Endothelial cell of umbilical vein (primary cell): ENCODE measurements around the gene NHSL2. TPM values are rescaled to one million over a fixed set of nuclear protein-coding genes. Genes with fewer than 3 reads are reported as not detected.

Source experiments
- BruUV-seq: library from RNA; stranded (reverse); fragments of 400-500 nt; replicated peaks from 2 replicates; lab custom pipeline; 2021; lab: Mats Ljungman, UMichigan
- CTCF ChIA-PET: fragments of 300-600, 350-600 bp; sonication (Branson Sonifier 250); formaldehyde crosslinking; loops from one replicate; lab custom pipeline; 2021; ENCODE audit warnings: antibody characterized with exemption, inconsistent platforms; lab: Charles Lee
- POLR2A ChIA-PET: fragments of 300-600, 350-600 bp; sonication (Branson Sonifier 250); formaldehyde crosslinking; loops from one replicate; lab custom pipeline; 2021; ENCODE audit warnings: antibody characterized with exemption, inconsistent platforms; lab: Charles Lee
- DNase-seq: peaks from one replicate; pipeline ENCODE4 v3.0.0-alpha.2; 2011; ENCODE audit warnings: low read depth, low spot score
- FAIRE-seq: peaks from 2 replicates; lab custom pipeline; 2011; peaks lifted over from hg19 to GRCh38; lab: Jason Lieb, UNC
- H2AFZ ChIP-seq: 2 replicates; pipeline ENCODE4 v1.6.0; 2012; ENCODE audit warnings: low read depth, low read length, control low read depth, inconsistent platforms
- H3K27ac ChIP-seq: 2 replicates; pipeline ENCODE4 v1.5.1; 2011; ENCODE audit warnings: low read depth, mild to moderate bottlenecking, control low read depth, low read length, moderate library complexity; ENCODE audit not compliant: insufficient read depth
- H3K27me3 ChIP-seq, 2 experiments: 2 replicates each; pipeline versions ENCODE4 v1.6.0 to v1.6.1; 2011; ENCODE audit warnings: low read length in 2 of 2, mixed read lengths in 1 of 2; ENCODE audit not compliant: control insufficient read depth in 2 of 2, insufficient read depth in 2 of 2
- H3K36me3 ChIP-seq, 2 experiments: 2 replicates in 1 of 2; 3 replicates in 1 of 2; pipeline ENCODE4 v1.5.1; 2011; ENCODE audit warnings: low read length in 2 of 2, mild to moderate bottlenecking in 1 of 2, moderate library complexity in 1 of 2; ENCODE audit not compliant: control insufficient read depth in 2 of 2, insufficient read depth in 2 of 2; ENCODE audit errors: extremely low read depth in 1 of 2
- H3K4me1 ChIP-seq: 3 replicates; pipeline ENCODE4 v1.5.1; 2011; ENCODE audit warnings: mild to moderate bottlenecking, low read length; ENCODE audit not compliant: control insufficient read depth, insufficient read depth; ENCODE audit errors: extremely low read depth
- H3K4me2 ChIP-seq: 2 replicates; pipeline ENCODE4 v1.6.1; 2011; ENCODE audit warnings: low read length, control low read depth, mixed read lengths; ENCODE audit not compliant: insufficient read depth
- H3K4me3 ChIP-seq, 3 experiments: fragments of 200-600 bp in 1 of 3; sonication (generic), shearing (Covaris generic) in 1 of 3; replicated peaks in 1 of 3; 2 replicates each; pipeline ENCODE4 v1.5.1; 2011 to 2016; ENCODE audit warnings: control low read depth in 3 of 3, low read length in 3 of 3, mild to moderate bottlenecking in 2 of 3, inconsistent platforms in 1 of 3, low read depth in 1 of 3, moderate library complexity in 1 of 3; ENCODE audit not compliant: insufficient read depth in 1 of 3
- H3K79me2 ChIP-seq: 2 replicates; pipeline ENCODE4 v1.6.0; 2012; ENCODE audit warnings: low read length, inconsistent platforms; ENCODE audit not compliant: control insufficient read depth, insufficient read depth
- H3K9ac ChIP-seq: replicated peaks from 2 replicates; pipeline ENCODE3; 2011; ENCODE audit warnings: low read length, control low read depth; ENCODE audit not compliant: insufficient read depth; ENCODE audit errors: extremely low read depth
- H3K9me1 ChIP-seq: replicated peaks from 3 replicates; pipeline ENCODE4 v1.6.0; 2011; ENCODE audit warnings: mild to moderate bottlenecking, low read length; ENCODE audit not compliant: control insufficient read depth, insufficient read depth; ENCODE audit errors: extremely low read depth
- H3K9me3 ChIP-seq: replicated peaks from 2 replicates; pipeline ENCODE4 v1.5.1; 2012; ENCODE audit warnings: low read length, inconsistent platforms; ENCODE audit not compliant: control insufficient read depth, insufficient read depth
- H4K20me1 ChIP-seq: replicated peaks from 2 replicates; pipeline ENCODE3; 2011; ENCODE audit warnings: mild to moderate bottlenecking, low read length; ENCODE audit not compliant: control insufficient read depth, insufficient read depth; ENCODE audit errors: extremely low read depth
- CTCF ChIP-seq, 2 donors: IDR thresholded peaks; 1 replicate in 1 of 2; 2 replicates in 1 of 2; pipeline ENCODE4 v1.5.1; 2011; ENCODE audit warnings: low read length in 2 of 2, mild to moderate bottlenecking in 2 of 2, moderate library complexity in 2 of 2, control low read depth in 1 of 2, inconsistent platforms in 1 of 2, low read depth in 1 of 2; ENCODE audit not compliant: insufficient read depth in 1 of 2; ENCODE audit errors: extremely low read depth in 1 of 2
- EZH2 ChIP-seq: IDR thresholded peaks from 2 replicates; pipeline ENCODE4 v1.6.1; 2012; ENCODE audit warnings: borderline replicate concordance, low read depth, mild to moderate bottlenecking, moderate library complexity, low read length, inconsistent platforms; ENCODE audit not compliant: severe bottlenecking
- FOS ChIP-seq: IDR thresholded peaks from 2 replicates; pipeline ENCODE4 v1.6.1; 2011; ENCODE audit warnings: mild to moderate bottlenecking, low read length, moderate library complexity, borderline replicate concordance; ENCODE audit not compliant: insufficient read depth
- GATA2 ChIP-seq: IDR thresholded peaks from 2 replicates; pipeline ENCODE4 v1.7.0; 2011; ENCODE audit warnings: low read depth, mild to moderate bottlenecking, moderate library complexity, mixed read lengths, low read length; ENCODE audit not compliant: insufficient read length, insufficient read depth
- JUN ChIP-seq: IDR thresholded peaks from 2 replicates; pipeline ENCODE4 v1.6.1; 2011; ENCODE audit warnings: borderline replicate concordance, low read depth; ENCODE audit not compliant: insufficient read length, insufficient read depth
- MAX ChIP-seq: IDR thresholded peaks from 2 replicates; pipeline ENCODE4 v1.6.1; 2011; ENCODE audit not compliant: insufficient read depth, insufficient read length
- MYC ChIP-seq: IDR thresholded peaks from one replicate; pipeline ENCODE4 v1.6.1; 2011; ENCODE audit warnings: mild to moderate bottlenecking, low read depth, low read length
- POLR2A ChIP-seq: IDR thresholded peaks from 2 replicates; pipeline ENCODE4 v1.6.1; 2012; ENCODE audit warnings: low read depth, mild to moderate bottlenecking, control low read depth, low read length
- POLR2AphosphoS5 ChIP-seq: IDR thresholded peaks from 2 replicates; pipeline ENCODE4 v1.6.1; 2012; ENCODE audit warnings: low read depth, mild to moderate bottlenecking, control low read depth, low read length, moderate library complexity; ENCODE audit not compliant: insufficient read depth
- dilution Hi-C: fragments of 300-500 bp; cut with MboI; formaldehyde crosslinking; loops from one replicate; pipeline ENCODE4 v1.15.0; 2019; ENCODE audit warnings: low sequenced_read_pairs; ENCODE audit not compliant: extremely low pct_ligation_motif_present
- intact Hi-C: fragments of 100-400 bp; cut with micrococcal nuclease; formaldehyde crosslinking; loops from one replicate; pipeline ENCODE4 v1.10.0; 2022
- polyA plus RNA-seq, 4 experiments: library from polyadenylated mRNA; depleted of rRNA in 3 of 4; stranded (reverse) in 3 of 4; unstranded in 1 of 4; fragments of >200 nt; gene quantifications; 2 replicates each; pipeline versions ENCODE4 v1.2.1 to v1.2.3, GENCODE V29; 2011 to 2012; ENCODE audit warnings: missing spikeins in 1 of 4
- total RNA-seq: library from RNA; stranded (reverse); gene quantifications from 2 replicates; pipeline ENCODE4 v1.2.3, GENCODE V29; 2021

NHSL2 gene
- total and polyA plus RNA-seq, 2 donors (not counting 3 experiments of a cell fraction or from before 2014, with no cell fraction given): 23.5 to 49.9 TPM

GRCh38 chrX:71992711-71993110 is 82.1 kb downstream of the NHSL2 start:
- no peaks in the 10 kb centered on the region for H3K27me3 ChIP-seq
- CTCF ChIA-PET: no interaction called here
- POLR2A ChIA-PET: no interaction called here
- H3K9me3 ChIP-seq: no peaks in the 10 kb centered on the region
- FAIRE-seq: no peak
- no peaks in the 10 kb centered on the region for H3K9me1 ChIP-seq
- no peaks in the 10 kb centered on the region for H4K20me1 ChIP-seq
- H3K79me2 ChIP-seq: no peaks in the 10 kb centered on the region
- no TSS peak for BruUV-seq
- intact Hi-C loops: no loop called here
- dilution Hi-C loops: no loop called here
- no peaks in the 10 kb centered on the region for H3K36me3 ChIP-seq
- TF ChIP-seq FOS (no peak), GATA2 (no peak), EZH2 (no peak), JUN (no peak), MAX (no peak)
- H2AFZ ChIP-seq: no peak overlapping the region
- no peak overlapping the region for H3K4me2 ChIP-seq
- no peak for DNase-seq
- H3K4me3 ChIP-seq: no peak overlapping the region
- no peak overlapping the region for H3K27ac ChIP-seq
- no peaks in the 10 kb centered on the region for H3K4me1 ChIP-seq
- no peak overlapping the region for H3K9ac ChIP-seq

GRCh38 chrX:71993371-71993770 is 82.7 kb downstream of the NHSL2 start:
- no peak overlapping the region for H2AFZ ChIP-seq
- H3K27ac ChIP-seq: no peak overlapping the region
- no peaks in the 10 kb centered on the region for H3K9me1 ChIP-seq
- H3K79me2 ChIP-seq: no peaks in the 10 kb centered on the region
- ChIA-PET POLR2A (no interaction called here), CTCF (no interaction called here)
- FAIRE-seq: no peak
- H3K4me3 ChIP-seq: no peak overlapping the region
- dilution Hi-C loops (no loop called here), intact Hi-C loops (no loop called here)
- H3K27me3 ChIP-seq: no peaks in the 10 kb centered on the region
- H3K4me2 ChIP-seq: no peak overlapping the region
- no peaks in the 10 kb centered on the region for H3K36me3 ChIP-seq
- no peak overlapping the region for H3K9ac ChIP-seq
- no peaks in the 10 kb centered on the region for H3K9me3 ChIP-seq
- DNase-seq: no peak
- H4K20me1 ChIP-seq: no peaks in the 10 kb centered on the region
- BruUV-seq: no TSS peak
- TF ChIP-seq EZH2: no peak
- TF ChIP-seq CTCF (IDR thresholded peaks at IDR 0.05; ENCODE audit: extremely low read depth in 1 of 2, insufficient read depth in 1 of 2, low read depth in 1 of 2, low read length in 2 of 2): no peak
- TF ChIP-seq GATA2: no peak
- no peak for TF ChIP-seq MAX
- no peak for TF ChIP-seq POLR2AphosphoS5
- no peak for TF ChIP-seq JUN
- TF ChIP-seq FOS: no peak
- no peak for TF ChIP-seq MYC
- TF ChIP-seq POLR2A: no peak
- no peaks in the 10 kb centered on the region for H3K4me1 ChIP-seq
